Loucy (cell line): ENCODE results near the gene PDPN.

ENCODE experiments used
- H2AFZ ChIP-seq: fragments of 200-600 bp; sonication (generic); 2 replicates; pipeline ENCODE4 v1.6.0; 2016; ENCODE audit warnings: antibody characterized with exemption, mild to moderate bottlenecking, low read length, moderate library complexity
- H3F3A ChIP-seq: fragments of 200-600 bp; 2 replicates; pipeline ENCODE4 v1.6.0; 2016; ENCODE audit warnings: antibody characterized with exemption, low read depth, mild to moderate bottlenecking
- H3K27me3 ChIP-seq: fragments of 200-600 bp; sonication (generic); 2 replicates; pipeline ENCODE4 v1.6.1; 2014; ENCODE audit warnings: low read length, mild to moderate bottlenecking; ENCODE audit not compliant: insufficient read depth, poor library complexity, severe bottlenecking
- H3K36me3 ChIP-seq: fragments of 200-600 bp; sonication (generic); 2 replicates; pipeline ENCODE4 v1.6.1; 2016; ENCODE audit warnings: low read length; ENCODE audit not compliant: insufficient read depth
- H3K4me1 ChIP-seq: fragments of 200-600 bp; sonication (generic); 2 replicates; pipeline ENCODE4 v1.5.1; 2014; ENCODE audit warnings: low read length, mild to moderate bottlenecking; ENCODE audit not compliant: insufficient read depth, poor library complexity, severe bottlenecking
- H3K4me2 ChIP-seq: fragments of 200-600 bp; sonication (generic); 2 replicates; pipeline ENCODE4 v1.6.0; 2014; ENCODE audit warnings: antibody characterized with exemption, low read length, low read depth, mild to moderate bottlenecking; ENCODE audit not compliant: poor library complexity, severe bottlenecking
- H3K4me3 ChIP-seq: fragments of 200-600 bp; sonication (generic); 2 replicates; pipeline ENCODE4 v1.5.1; 2014; ENCODE audit warnings: low read length, mild to moderate bottlenecking, mixed read lengths; ENCODE audit not compliant: poor library complexity, severe bottlenecking
- H3K79me2 ChIP-seq: fragments of 200-600 bp; sonication (generic); 2 replicates; pipeline ENCODE4 v1.6.1; 2014; ENCODE audit warnings: low read length; ENCODE audit not compliant: insufficient read depth
- H3K9ac ChIP-seq: fragments of 200-600 bp; sonication (generic); 2 replicates; pipeline ENCODE4 v1.6.0; 2014; ENCODE audit warnings: mild to moderate bottlenecking, low read depth, low read length, moderate library complexity; ENCODE audit not compliant: poor library complexity, severe bottlenecking
- H3K9me2 ChIP-seq: fragments of 200-600 bp; sonication (generic); replicated peaks from 2 replicates; pipeline ENCODE4 v1.6.1; 2016; ENCODE audit warnings: low read depth, low read length, mixed read lengths
- H3K9me3 ChIP-seq: fragments of 200-600 bp; sonication (generic); 2 replicates; pipeline ENCODE4 v1.6.1; 2014; ENCODE audit warnings: mild to moderate bottlenecking, antibody characterized with exemption, low read length, low read depth; ENCODE audit not compliant: insufficient read depth
- H4K20me1 ChIP-seq: fragments of 200-600 bp; sonication (generic); 2 replicates; pipeline ENCODE4 v1.6.0; 2014; ENCODE audit warnings: antibody characterized with exemption, low read length, mild to moderate bottlenecking; ENCODE audit not compliant: insufficient read depth, poor library complexity, severe bottlenecking
- CTCF ChIP-seq: fragments of 200-600 bp; sonication (generic); conservative IDR thresholded peaks from 2 replicates; pipeline ENCODE4 v1.5.1; 2014; ENCODE audit warnings: mild to moderate bottlenecking, antibody characterized with exemption, low read length
- EZH2phosphoT487 ChIP-seq: fragments of 200-600 bp; IDR thresholded peaks from 2 replicates; pipeline ENCODE4 v1.6.1; 2018; ENCODE audit warnings: antibody characterized with exemption, mild to moderate bottlenecking, moderate library complexity, borderline replicate concordance

The PDPN gene

GRCh38 chr1:13541435-13542215, 42.0 kb upstream of the PDPN start:
- Histone ChIP-seq H3K4me3 (no peak overlapping the region), H3K9me2 (no peaks in the 10 kb centered on the region), H3K27me3 (no peaks in the 10 kb centered on the region), H3K79me2 (no peaks in the 10 kb centered on the region), H2AFZ (no peak overlapping the region), H3K4me2 (no peak overlapping the region), H3K4me1 (peaks cover 10% of the 10 kb centered on the region), H3F3A (no peaks in the 10 kb centered on the region), H4K20me1 (no peaks in the 10 kb centered on the region), H3K36me3 (no peaks in the 10 kb centered on the region), H3K9me3 (no peaks in the 10 kb centered on the region), H3K9ac (no peak overlapping the region)
- TF ChIP-seq CTCF (no peak), EZH2phosphoT487 (no peak)

DNA sequence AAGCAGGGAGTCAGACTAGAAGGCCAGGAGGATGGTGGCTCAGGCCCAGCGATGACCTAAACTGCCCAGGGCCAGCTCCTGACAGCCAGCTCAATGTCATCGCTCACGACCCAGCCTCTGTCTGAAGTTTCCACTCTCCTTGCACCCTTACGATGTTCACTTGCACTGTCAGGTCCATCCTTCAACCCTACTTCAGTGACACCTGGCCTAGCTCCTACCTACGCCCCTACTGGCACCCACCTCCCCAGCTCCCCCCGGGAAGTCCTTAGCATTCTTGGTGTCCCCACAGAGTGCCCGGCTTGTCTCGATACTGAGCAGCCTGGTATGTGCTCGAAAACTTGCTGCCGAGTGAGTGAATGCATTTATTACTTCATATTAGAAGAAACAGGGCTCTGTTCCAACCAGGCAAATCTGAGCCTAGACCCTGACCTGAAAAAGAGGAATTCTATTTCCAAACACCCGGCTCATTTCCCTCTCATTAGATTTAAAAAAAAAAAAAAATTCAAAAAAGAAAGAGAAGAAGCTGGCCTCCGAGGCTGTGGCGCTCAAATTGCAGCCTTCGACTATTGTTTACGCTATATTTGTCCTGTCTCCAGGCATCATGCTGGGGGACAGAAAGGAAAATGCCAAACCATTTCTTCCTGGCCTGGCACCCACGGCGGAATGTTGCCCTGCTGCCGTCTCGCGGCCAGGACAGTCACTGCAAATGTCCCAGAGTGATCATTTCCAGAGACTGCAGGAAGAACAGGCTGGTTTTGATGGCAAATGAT, 40.0 kb upstream of the PDPN start:
- Histone ChIP-seq H3K9ac (no peak overlapping the region), H3K9me3 (no peaks in the 10 kb centered on the region), H3K4me3 (no peak overlapping the region), H4K20me1 (no peaks in the 10 kb centered on the region), H3K4me1 (peaks cover 9% of the 10 kb centered on the region), H3K9me2 (no peaks in the 10 kb centered on the region), H2AFZ (no peak overlapping the region), H3K4me2 (no peak overlapping the region), H3K36me3 (no peaks in the 10 kb centered on the region), H3K27me3 (no peaks in the 10 kb centered on the region), H3F3A (no peaks in the 10 kb centered on the region), H3K79me2 (no peaks in the 10 kb centered on the region)
- TF ChIP-seq EZH2phosphoT487 = no peak
- TF ChIP-seq CTCF = no peak

DNA sequence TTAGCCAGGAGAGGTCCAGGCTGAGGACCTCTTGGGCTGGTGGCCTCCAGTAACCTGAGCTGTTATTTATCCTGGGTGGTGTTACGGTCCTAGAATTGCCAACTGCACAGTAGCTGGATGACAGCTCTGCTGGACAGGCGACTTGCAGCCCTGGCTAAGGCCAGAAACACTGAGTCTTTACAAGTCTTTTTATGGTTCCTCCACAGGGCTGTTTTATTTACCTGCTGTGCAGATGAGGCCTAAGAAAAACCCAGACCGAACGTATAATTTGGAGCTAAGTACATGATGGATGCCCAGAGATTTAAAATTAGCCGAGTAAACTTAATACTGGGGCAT, 39.4 kb upstream of the PDPN start:
- H3K4me2 ChIP-seq = no peak overlapping the region
- H3K4me1 ChIP-seq = peaks cover 6% of the 10 kb centered on the region
- no peaks in the 10 kb centered on the region for H3K79me2 ChIP-seq
- H3K9ac ChIP-seq = no peak overlapping the region
- TF ChIP-seq CTCF (no peak), EZH2phosphoT487 (no peak)
- no peaks in the 10 kb centered on the region for H3K36me3 ChIP-seq
- H3K27me3 ChIP-seq = no peaks in the 10 kb centered on the region
- H3F3A ChIP-seq = no peaks in the 10 kb centered on the region
- H3K4me3 ChIP-seq = no peak overlapping the region
- no peaks in the 10 kb centered on the region for H3K9me3 ChIP-seq
- H3K9me2 ChIP-seq = no peaks in the 10 kb centered on the region
- H2AFZ ChIP-seq = no peak overlapping the region
- H4K20me1 ChIP-seq = no peaks in the 10 kb centered on the region
